ENCODE results near the gene PDE9A.
A peak's percentile ranks its signal among the peaks of the same experiment; 100 is the strongest.
"Not testable (repeated sequence)": the region's sequence is repeated elsewhere in the genome, so short reads cannot be mapped to it uniquely, and the experiment has no call there.

PDE9A gene

DNA sequence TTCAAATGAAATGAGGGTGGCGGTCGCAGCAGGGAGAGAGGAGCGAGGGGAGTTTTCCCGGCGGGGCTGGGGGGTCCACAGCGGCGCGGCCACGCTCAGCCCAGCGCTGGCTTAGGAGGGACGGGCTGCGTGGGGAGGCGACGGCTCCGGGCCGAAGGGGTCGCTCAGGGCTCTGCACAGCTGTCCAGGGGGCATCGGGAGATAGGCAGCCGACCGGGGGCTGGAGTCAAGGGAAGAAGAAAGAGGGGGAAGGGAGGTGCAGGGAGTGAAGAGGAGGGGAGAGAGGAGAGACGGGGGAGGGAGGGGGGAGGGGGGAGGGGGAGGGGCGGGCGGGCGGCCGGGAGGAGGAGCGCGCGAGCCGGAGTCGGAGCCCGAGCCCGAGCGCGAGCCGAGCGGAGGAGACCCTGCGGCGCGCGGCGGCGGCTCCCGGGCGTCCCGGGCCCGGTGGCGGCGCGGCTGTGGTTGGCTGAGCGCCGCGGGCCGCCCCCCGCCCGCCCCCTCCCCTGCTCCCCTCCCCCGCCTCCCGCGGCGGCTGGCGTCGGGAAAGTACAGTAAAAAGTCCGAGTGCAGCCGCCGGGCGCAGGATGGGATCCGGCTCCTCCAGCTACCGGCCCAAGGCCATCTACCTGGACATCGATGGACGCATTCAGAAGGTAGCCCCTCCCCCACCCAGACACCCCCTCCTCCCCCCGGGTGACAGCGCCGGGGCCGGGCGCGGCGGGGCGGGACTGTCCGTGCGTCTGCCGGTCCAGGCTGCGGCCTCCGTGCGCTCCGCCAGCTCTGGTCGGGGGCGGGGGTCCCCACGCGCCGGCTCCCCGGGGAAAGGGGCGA is at the start of gene PDE9A:
PDE9A (plus strand) TSS at position 391 of the 831 bp plus-strand sequence; CDS start at position 585, 194 bp downstream.
- DNase-seq, result peak; percentile 29 to 43

- no peak for DNase-seq
Measured at GRCh38 chr21:42607102-42607501, 46.3 kb upstream of the PDE9A start.

DNA sequence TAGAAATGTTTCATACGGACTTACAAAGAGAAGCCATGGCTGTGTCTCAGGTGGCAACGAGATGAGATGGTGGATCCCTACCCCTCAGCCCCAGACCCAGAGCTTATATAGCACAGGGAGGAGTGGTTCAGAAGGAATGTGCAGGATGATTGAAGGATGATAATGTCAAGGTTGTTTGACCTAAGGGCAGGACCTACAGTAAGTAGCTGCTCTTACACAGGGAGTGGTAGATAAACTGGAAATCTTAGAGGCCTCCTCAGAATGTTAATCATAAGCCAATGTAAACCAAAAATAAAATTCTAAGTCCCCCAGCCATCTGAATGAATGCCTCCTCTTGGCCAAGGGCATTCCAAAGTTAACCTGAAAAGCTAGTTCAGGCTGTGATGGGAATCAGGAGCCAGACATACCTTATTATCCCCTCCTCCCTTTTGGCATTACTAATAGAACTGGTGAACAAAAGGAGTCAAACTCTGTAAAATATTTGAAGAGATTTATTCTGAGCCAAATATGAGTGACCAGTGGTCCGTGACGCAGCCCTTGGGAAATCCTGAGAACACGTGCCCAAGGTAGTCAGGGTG is 45.8 kb upstream of the PDE9A start:
- DNase-seq, result no peak

- DNase-seq, result no peak
Measured at GRCh38 chr21:42608446-42608845, 45.0 kb upstream of the PDE9A start.

DNA sequence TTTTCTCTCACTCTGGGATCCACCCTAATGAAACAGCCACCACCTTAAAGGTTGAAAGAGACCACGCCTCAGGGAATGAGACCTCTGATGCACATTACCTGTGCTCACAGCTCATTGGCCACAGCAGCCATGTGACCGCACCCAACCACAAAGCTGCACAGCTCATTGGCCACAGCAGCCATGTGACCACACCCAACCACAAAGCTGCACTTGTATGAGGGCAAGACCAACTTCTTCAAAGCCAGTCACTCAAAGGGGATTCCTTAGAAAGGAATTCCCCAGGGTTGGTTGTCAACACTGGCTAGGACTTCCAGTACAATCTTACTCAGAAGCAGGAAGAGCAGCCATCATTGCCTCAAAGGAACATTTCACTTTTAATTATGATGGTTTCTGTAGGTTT is 43.6 kb upstream of the PDE9A start:
- peak; percentile 47 to 48 for DNase-seq

DNA sequence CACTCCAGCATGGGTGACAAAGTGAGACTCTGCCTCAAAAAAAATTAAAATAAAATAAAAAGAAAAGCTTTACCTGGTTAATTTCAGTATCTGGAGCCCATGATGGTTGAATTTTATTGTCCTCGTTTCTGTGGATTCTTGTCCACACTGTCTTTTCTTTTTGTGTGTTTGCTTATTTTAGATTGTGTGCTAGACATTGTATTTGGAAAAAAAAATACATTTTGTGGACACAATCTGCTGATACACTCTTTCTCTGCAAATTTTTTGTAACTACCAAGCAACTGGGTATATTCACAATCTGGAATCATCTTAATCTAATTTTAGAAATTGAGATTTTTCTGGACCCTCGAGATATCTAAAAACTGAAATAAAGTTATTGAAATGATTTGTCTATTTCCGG is 41.6 kb upstream of the PDE9A start:
- no peak for DNase-seq

DNA sequence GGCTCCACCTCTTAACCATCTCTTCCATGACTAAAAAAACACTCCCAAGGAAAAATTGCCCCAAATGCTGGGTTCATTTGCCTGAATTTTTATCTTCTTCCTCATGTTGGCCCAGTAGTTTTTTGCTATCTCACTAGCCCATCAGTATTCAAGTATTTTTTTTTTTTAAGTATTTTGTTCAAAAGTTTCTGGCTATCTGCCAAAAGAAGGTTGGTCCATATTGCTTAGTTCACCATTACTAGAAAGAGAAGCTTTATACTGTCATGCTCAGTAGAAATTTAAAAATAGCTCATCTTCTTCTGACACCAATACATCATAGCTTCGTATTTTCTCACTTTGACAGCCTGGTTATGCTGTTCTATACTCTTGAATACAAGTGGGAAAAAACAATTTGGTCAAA is 41.0 kb upstream of the PDE9A start:
- no peak for DNase-seq

DNA sequence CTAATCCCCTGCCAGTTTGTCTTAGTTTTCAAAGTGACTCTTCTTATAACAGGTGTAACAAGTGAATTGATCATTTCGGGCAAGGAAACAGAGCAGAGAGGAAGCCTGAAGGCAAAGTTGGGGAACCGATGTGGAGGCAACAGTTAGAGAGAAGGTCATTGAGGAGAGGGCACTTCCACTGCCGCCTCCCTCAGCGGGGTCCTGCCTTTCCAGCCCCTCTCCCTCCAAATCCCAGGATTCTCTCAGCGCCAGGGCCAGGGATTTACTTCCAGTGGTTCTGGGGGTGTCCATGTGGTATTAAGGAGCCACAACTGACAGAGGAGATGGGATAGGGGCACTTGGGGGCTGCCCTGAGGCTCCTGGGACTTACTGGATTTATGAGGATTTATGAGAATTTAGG is 39.7 kb upstream of the PDE9A start:
- no peak for DNase-seq

- peak; percentile 45 to 60 for DNase-seq
Measured at GRCh38 chr21:42614396-42614795, 39.0 kb upstream of the PDE9A start.

DNA sequence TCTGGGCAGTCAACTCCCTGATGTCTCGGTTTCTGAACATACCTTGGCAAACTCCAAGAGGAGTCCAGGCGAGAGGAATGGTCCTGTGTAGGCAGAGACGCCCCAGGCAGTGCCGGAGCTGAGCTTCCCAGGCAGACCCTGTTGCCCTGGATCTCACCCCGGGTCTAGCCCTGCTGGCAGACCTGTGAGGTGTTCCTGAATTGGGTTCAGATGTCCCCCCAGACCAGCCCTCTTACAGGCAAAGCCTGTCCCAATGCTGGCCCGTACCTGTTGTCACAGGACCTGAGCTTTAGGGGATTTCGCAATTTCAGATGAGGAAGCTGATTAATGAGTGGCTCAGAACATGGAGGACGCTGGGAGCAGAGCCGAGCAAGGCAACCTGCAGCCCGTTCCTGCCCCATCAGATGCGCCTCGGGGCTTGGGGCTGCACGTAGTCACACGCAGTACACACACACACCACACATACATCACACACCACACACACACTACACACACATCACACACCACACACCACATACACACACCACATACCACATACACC is 38.5 kb upstream of the PDE9A start:
- peak; percentile 57 to 62 for DNase-seq

GRCh38 chr21:42615377-42615776 is 38.0 kb upstream of the PDE9A start:
- not testable (repeated sequence) for DNase-seq

DNA sequence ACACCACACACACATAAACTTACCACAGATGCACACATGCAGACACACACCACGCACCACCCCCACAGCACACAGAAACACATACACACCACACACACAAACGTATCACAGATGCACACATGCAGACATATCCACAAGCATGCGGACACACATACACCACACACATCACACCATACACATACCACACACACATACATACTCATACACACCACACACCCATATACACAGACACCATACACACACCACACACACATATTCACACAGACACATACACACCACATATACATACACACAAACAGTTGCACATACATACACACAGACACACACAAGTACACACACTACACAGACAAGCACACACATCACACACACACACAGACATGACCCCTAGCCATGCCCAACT is 37.5 kb upstream of the PDE9A start:
- DNase-seq, result no peak

DNA sequence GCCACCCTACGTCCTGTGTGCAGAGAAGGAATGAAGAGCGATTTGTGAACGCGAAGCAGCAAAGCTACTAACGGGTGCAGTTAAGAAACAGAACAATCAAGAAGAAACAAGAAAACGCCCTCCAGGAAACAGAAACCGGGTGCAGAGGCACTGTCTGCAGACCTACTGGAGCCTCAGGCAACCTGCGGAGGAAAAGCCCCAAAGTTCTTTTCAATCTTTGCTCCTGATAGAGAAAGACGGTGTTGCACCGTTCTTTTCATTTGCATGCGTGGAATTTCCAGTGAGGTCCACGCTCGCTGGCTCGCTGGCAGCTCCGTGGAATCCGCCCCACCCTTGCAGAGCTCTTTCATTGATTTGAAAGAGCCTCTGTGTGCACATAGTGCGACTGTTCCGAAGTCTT is 37.0 kb upstream of the PDE9A start:
- peak; percentile 17 to 23 for DNase-seq

DNA sequence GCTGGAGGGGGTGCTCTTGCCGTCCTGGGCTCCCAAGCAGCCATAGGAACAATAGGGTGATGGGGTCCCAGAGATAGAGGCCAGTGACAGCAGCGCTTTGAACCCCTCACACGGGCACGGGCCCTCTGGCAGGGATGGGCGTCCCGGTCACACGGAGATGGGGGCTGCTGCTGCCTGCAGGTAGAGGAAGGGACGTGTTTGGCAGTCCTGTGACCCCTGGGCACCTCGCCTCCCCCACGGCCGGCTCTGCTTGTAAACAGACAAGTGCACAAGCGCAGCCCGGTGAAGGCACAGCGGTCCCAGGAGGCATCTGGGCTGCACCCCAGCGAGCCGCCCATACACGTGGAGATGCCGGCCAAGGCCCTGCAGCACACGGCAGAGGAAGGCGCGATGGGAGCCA is 36.5 kb upstream of the PDE9A start:
- no peak for DNase-seq

DNA sequence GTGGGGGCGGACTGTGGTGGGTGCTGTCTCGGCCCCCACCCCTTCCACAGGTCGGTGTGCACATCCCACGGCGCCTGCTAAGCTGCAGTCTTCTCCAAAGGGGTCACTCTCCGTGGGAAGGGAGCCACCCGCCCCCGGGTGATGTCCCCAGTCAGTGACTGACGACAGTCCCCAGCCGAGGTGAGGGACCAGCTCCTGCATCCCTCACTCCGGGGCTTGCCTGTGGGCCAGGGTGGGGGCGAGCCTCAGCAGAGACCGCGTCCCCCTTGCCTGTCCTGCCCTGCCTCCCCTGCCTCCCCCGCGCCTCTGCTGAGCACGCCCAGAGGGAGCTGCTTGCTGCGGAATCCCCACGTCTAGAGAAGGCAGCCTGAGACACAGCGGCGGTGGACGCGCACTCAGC is 35.9 kb upstream of the PDE9A start:
- DNase-seq, result no peak

- no peak for DNase-seq
Measured at GRCh38 chr21:42618707-42619102, 34.7 kb upstream of the PDE9A start.

DNA sequence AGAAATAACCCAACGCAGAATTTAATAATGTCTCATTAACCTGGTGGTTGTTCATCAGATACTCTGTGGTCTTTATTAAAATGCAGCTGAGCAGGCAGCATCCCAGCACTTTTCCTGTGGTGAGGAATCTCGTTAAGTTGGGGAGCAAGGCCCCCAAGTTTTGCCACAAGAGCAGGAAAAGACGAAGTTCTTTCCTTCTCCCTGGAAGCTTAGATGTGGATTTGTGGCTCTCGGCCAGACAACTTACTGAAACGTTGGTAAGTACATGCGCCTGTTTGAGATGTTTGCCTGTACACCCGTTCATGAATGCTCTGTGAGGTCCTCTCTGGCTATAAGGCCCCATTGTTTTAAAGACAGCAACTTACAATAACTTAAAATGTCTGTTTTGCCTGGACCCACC is 34.3 kb upstream of the PDE9A start:
- DNase-seq, result no peak

- no peak for DNase-seq
Measured at GRCh38 chr21:42619841-42620240, 33.6 kb upstream of the PDE9A start.

- DNase-seq, result no peak
Measured at GRCh38 chr21:42621166-42621818, 32.1 kb upstream of the PDE9A start.

- no peak for DNase-seq
Measured at GRCh38 chr21:42621819-42622177, 31.6 kb upstream of the PDE9A start.

DNA sequence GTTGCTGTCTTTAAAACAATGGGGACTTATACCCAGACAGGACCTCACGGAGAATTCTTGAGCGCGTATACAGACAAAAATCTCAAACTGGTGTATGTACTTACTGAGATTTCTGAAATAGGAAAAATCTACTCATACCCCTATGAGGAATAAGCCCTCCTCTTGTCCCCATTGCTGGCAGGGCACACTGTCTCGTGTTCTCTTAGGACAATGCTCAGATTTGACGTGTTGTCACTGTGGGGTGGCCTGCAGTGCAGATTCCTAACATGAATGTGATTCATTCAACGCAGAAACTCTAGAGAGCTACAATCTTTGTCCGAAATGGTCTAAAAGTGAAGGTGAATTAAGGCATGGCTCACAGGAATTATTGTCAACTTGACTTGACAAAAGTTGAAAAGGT is 31.1 kb upstream of the PDE9A start:
- DNase-seq, result no peak

GRCh38 chr21:42623694-42624093 is 29.7 kb upstream of the PDE9A start:
- DNase-seq, result no peak

GRCh38 chr21:42624095-42624790 is 29.2 kb upstream of the PDE9A start:
- DNase-seq, result no peak
